Naive thymus-derived CD8-positive, alpha-beta T cell (primary cell): ENCODE measurements around the gene RNF130. TPM values are rescaled to one million over a fixed set of nuclear protein-coding genes. Genes with fewer than 3 reads are reported as not detected.
"Not testable (repeated sequence)": the region's sequence is repeated elsewhere in the genome, so short reads cannot be mapped to it uniquely, and the experiment has no call there.

Experiments
- ATAC-seq, 2 donors: fragments of 150-1000 bp; cut with Tn5 transposase in 1 of 2; sonication (Bioruptor Pico), chemical (Tn5 transposase) in 1 of 2; 1 replicate in 1 of 2; 2 replicates in 1 of 2; pipeline ENCODE4 v1.10.0; 2021; ENCODE audit warnings: mild to moderate bottlenecking in 2 of 2, moderate library complexity in 2 of 2
- POLR2A ChIA-PET: fragments of 350-600 bp; sonication (Branson Sonifier 250); formaldehyde crosslinking; loops from one replicate; lab custom pipeline; 2021; ENCODE audit warnings: antibody characterized with exemption; lab: Charles Lee
- DNase-seq, 10 donors: peaks; one replicate each; pipeline versions ENCODE4 v3.0.0 to v3.0.0-alpha.2; 2020 to 2022
- H3K27ac Mint-ChIP-seq, 10 donors: one replicate each; pipeline ENCODE4 v1.8.0; 2020 to 2022; ENCODE audit warnings: mild to moderate bottlenecking in 10 of 10, mixed read lengths in 10 of 10, moderate library complexity in 4 of 10, inconsistent platforms in 1 of 10
- H3K27me3 Mint-ChIP-seq, 5 donors: one replicate each; pipeline ENCODE4 v1.8.0; 2021 to 2022; ENCODE audit warnings: mixed read lengths in 5 of 5
- H3K36me3 Mint-ChIP-seq, 3 donors: one replicate each; pipeline ENCODE4 v1.8.0; 2020 to 2022; ENCODE audit warnings: mixed read lengths in 3 of 3, mild to moderate bottlenecking in 2 of 3, inconsistent platforms in 1 of 3
- H3K4me1 Mint-ChIP-seq, 4 donors: one replicate each; pipeline ENCODE4 v1.8.0; 2021 to 2022; ENCODE audit warnings: mixed read lengths in 4 of 4
- H3K4me3 Mint-ChIP-seq, 10 donors: one replicate each; pipeline ENCODE4 v1.8.0; 2020 to 2022; ENCODE audit warnings: mild to moderate bottlenecking in 10 of 10, mixed read lengths in 10 of 10, moderate library complexity in 6 of 10, inconsistent platforms in 1 of 10
- H3K9me3 Mint-ChIP-seq, 9 donors: one replicate each; pipeline ENCODE4 v1.8.0; 2020 to 2022; ENCODE audit warnings: mixed read lengths in 9 of 9, mild to moderate bottlenecking in 3 of 9, inconsistent platforms in 1 of 9, moderate library complexity in 1 of 9
- polyA plus RNA-seq, 3 donors: library from polyadenylated mRNA; unstranded; fragments of 300-500 nt; fragmentation: Illumina TruSeq; gene quantifications; one replicate each; pipeline ENCODE4 v1.2.3, GENCODE V29; 2021
- total RNA-seq, 8 experiments: library from RNA in 2 of 8; stranded (reverse) in 2 of 8; gene quantifications; one replicate each; pipeline ENCODE4 v1.2.3 and lab custom pipeline; 2021 to 2026

Gene RNF130
- total and polyA plus RNA-seq, 5 experiments from 2014 or later = 17.8 to 24.2 (median 22.6) TPM

DNA sequence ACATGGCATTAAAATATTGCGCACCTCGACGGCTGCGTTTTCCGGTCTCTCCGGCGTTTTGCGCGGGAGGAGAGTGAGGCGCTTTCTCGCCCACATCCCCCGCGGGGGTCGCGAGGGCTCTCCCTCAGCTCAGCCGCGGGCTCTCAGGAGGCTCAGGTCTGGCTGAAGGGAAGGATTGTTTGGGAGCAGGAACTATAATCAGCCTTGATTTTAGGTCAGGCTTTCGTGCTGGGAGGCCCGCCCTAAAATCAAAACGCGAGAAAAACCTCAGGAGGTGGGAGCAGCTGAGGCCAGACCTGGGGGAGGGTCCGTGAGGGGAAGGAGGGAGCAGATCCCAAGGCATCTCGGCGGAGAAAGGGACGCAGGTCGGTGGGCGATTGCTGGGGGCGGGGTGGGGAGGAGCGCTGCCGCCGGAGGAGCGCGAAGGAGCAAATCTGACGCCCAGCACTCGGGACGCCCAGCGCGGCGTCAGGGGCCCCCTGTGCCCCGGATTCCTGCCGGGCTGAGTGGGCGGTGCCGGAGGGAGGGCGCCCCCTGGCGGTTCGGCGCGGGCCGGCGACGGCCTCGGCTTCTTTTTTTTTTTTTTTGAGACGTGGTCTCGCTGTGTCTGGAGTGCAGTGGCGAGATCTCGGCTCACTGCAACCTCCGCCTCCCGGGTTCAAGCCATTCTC lies 18.7 kb upstream of the RNF130 start:
- Mint-ChIP-seq H3K27ac (peak overlapping the region in 9 of 10 donors; percentile 84 to 95 (median 90)), H3K36me3 (no peaks in the 10 kb centered on the region), H3K27me3 (peaks cover 0 to 3% (median 1%) of the 10 kb centered on the region in 5 donors), H3K4me1 (peaks cover 11 to 39% (median 24%) of the 10 kb centered on the region in 4 donors), H3K4me3 (peak overlapping the region; percentile 85 to 94 (median 90)), H3K9me3 (no peaks in the 10 kb centered on the region)
- peak; percentile 74 to 93 (median 86) for DNase-seq
- POLR2A ChIA-PET = interaction anchor here (0.6 to 1.1 kb wide), 5 partner anchors 17 to 771 kb away, joined by 3 to 5 read pairs (median 3); partner anchors contain the start of gene ZFP62
- peak; percentile 62 to 89 for ATAC-seq

DNA sequence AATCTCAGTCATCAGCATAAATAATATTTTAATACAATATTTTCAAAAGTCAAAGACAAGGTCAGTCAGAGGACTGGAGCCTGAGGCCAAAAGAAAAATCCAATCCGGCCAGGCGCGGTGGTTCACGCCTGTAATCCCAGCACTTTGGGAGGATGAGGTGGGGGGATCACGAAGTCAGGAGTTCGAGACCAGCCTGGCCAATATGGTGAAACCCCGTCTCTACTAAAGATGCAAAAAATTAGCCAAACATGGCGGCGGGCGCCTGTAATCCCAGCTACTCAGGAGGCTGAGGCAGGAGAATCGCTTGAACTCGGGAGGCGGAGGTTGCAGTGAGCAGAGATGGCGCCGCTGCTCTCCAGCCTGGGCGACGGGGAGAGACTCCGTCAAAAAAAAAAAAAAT lies 18.1 kb upstream of the RNF130 start:
- peak overlapping the region; percentile 58 to 94 (median 88) for H3K4me3 Mint-ChIP-seq
- ATAC-seq, H3K9me3 Mint-ChIP-seq, H3K27me3 Mint-ChIP-seq, H3K36me3 Mint-ChIP-seq, DNase-seq: not testable (repeated sequence)
- peaks cover 10 to 44% (median 27%) of the 10 kb centered on the region in 4 donors for H3K4me1 Mint-ChIP-seq
- POLR2A ChIA-PET = interaction anchor here (0.7 to 1.1 kb wide), 3 partner anchors 17 to 278 kb away, joined by 3 to 5 read pairs (median 3); no protein-coding TSS in a partner anchor
- peak overlapping the region in 7 of 10 donors; percentile 21 to 95 (median 89) for H3K27ac Mint-ChIP-seq

DNA sequence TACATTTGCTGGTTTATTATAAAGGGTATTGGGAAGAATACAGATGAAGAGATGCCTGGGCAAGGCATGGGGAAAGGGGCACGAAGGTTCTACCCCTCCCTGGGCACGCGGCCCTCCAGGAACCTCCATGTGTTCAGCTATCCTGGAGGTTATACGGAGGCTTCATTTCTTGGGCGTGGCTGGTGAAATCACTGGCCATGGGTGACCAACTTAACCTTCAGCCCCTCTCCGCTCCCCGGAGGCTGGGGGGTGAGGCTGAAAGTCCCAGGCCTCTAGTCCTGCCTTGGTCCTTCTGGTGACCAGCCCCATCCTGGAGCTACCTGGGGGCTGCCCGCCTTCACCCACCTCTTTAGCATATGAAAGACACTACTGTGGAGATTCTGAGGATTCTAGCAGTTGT lies 17.0 kb upstream of the RNF130 start:
- peak overlapping the region in 6 of 10 donors; percentile 3 to 87 (median 70) for H3K27ac Mint-ChIP-seq
- H3K4me1 Mint-ChIP-seq = peaks cover 10 to 43% (median 27%) of the 10 kb centered on the region in 4 donors
- POLR2A ChIA-PET = no interaction called here
- H3K27me3 Mint-ChIP-seq = peaks cover 0 to 5% (median 3%) of the 10 kb centered on the region in 5 donors
- H3K4me3 Mint-ChIP-seq = peak overlapping the region in 6 of 10 donors; percentile 14 to 85 (median 52)
- no peaks in the 10 kb centered on the region for H3K9me3 Mint-ChIP-seq
- H3K36me3 Mint-ChIP-seq = no peaks in the 10 kb centered on the region
- no peak for ATAC-seq
- DNase-seq = no peak

DNA sequence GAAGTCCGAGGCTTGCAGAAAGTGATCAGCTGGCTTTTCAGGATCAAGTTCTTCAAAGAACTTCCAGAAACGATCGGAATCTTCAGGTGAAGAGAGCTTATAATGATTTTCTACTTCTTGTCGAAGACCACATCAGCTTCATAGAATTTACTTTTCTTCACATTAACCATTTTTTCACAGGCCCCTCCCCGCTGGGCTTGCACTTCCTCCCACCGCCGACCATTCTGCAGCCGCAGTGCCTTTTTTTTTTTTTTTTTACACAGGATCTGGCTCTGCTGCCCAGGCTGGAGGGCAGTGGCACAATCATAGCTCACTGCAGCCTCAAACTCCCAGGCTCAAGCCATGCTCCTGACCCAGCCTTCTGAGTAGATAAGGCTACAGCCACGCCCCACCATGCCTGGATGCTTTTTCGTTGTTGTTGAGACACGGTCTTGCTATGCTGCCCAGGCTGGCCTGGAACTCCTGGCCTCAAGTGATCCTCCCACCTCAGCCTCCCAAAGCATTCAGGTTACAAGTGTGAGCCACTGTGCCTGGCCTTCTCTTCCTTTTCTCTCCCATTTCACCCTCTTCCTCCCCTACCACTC lies 15.3 kb upstream of the RNF130 start:
- peaks cover 10 to 42% (median 27%) of the 10 kb centered on the region in 4 donors for H3K4me1 Mint-ChIP-seq
- ATAC-seq (no peak), DNase-seq (no peak)
- peaks cover 0 to 12% (median 4%) of the 10 kb centered on the region in 5 donors for H3K27me3 Mint-ChIP-seq
- POLR2A ChIA-PET = interaction anchor here (0.7 to 2.5 kb wide), 3 partner anchors 14 to 406 kb away, joined by 3 to 6 read pairs (median 4); partner anchors contain the start of gene CBY3
- H3K36me3 Mint-ChIP-seq = no peaks in the 10 kb centered on the region
- no peaks in the 10 kb centered on the region for H3K9me3 Mint-ChIP-seq
- H3K4me3 Mint-ChIP-seq = peak overlapping the region in 4 of 10 donors; percentile 2 to 46 (median 24)
- H3K27ac Mint-ChIP-seq = peak overlapping the region in 8 of 10 donors; percentile 11 to 88 (median 66)

DNA sequence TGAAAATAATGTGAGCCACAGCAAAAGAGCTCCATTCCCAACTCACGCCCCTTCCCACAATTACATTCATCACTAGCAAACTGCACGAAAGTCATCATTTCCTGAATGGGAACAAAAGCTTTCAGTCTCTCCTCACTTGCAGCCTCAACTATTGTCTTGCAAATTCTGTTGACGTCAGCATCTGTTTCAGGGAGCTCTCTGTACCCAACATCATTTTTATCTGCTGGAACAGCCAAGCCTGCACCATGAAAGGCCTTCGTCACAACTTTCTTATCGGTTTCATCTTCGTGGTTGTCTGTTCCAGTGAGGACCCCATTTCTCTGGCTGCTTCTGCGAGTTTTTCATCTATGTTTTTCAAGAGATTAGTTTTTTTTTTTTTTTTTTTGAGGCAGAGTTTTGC lies 14.3 kb upstream of the RNF130 start:
- Mint-ChIP-seq H3K27me3 (peaks cover 0 to 17% (median 6%) of the 10 kb centered on the region in 5 donors), H3K36me3 (no peaks in the 10 kb centered on the region), H3K4me3 (peak overlapping the region in 8 of 10 donors; percentile 11 to 54 (median 30)), H3K4me1 (peaks cover 10 to 39% (median 25%) of the 10 kb centered on the region in 4 donors), H3K9me3 (no peaks in the 10 kb centered on the region), H3K27ac (peak overlapping the region; percentile 40 to 95 (median 78))
- DNase-seq = peak in 8 of 10 donors; percentile 65 to 86 (median 74)
- ATAC-seq = peak; percentile 65 to 87
- POLR2A ChIA-PET = interaction anchor here (0.7 to 2.5 kb wide), 4 partner anchors 13 to 349 kb away, joined by 3 to 6 read pairs (median 6); no protein-coding TSS in a partner anchor

DNA sequence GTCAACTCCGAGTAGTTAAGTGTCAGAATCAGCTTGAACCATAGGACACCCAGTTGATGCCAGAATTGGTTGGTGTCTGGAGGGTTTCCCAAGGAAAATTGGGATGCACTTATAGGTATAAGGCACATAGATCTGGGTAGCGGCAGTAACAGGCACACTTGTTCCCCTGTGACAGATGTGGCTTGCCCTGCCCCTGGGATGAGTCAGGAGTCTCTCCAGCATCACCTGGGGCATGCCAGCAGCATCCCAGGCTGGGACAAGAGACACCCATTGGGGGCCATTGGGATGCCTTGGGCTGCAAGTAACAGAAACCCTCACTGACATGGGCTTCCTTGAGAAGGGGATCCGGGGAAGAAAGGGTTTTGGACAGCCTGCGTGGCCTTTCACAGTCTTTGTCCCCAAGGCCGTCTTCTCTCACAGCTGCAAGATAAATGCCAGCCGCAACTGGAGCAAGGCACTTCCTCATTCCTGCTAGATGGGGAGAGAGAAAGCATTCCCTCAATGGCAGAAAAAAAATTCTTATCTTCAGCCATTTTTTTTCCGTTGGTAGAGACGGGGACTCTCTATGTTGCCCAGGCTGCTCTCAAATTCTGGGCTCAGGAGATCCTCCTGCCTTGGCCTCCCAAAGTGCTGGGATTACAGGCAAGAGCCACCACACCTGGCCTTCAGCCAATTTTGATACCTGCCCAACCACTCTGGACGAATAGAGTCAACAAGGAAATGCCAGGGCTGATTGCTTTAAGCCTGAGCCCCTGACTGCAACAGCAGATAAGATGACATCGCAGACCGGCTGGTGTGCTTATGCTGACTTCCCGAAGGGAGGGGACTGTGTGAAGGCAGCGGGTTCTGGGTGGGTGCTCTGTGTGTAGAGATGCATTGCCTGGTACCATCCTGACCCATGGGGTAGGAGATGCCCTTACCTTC lies 13.3 kb upstream of the RNF130 start:
- H3K9me3 Mint-ChIP-seq = no peaks in the 10 kb centered on the region
- peaks cover 0 to 23% (median 10%) of the 10 kb centered on the region in 5 donors for H3K27me3 Mint-ChIP-seq
- POLR2A ChIA-PET = interaction anchor here (2.5 kb wide), 1 partner anchor 12 kb away, joined by 6 read pairs; no protein-coding TSS in a partner anchor
- ATAC-seq = peak; percentile 26 to 48
- H3K36me3 Mint-ChIP-seq = no peaks in the 10 kb centered on the region
- peak overlapping the region in 8 of 10 donors; percentile 11 to 86 (median 62) for H3K27ac Mint-ChIP-seq
- peak in 2 of 10 donors; percentile 10 to 20 for DNase-seq
- peak overlapping the region in 1 of 10 donors; percentile 27 for H3K4me3 Mint-ChIP-seq
- peaks cover 7 to 44% (median 31%) of the 10 kb centered on the region in 4 donors for H3K4me1 Mint-ChIP-seq

DNA sequence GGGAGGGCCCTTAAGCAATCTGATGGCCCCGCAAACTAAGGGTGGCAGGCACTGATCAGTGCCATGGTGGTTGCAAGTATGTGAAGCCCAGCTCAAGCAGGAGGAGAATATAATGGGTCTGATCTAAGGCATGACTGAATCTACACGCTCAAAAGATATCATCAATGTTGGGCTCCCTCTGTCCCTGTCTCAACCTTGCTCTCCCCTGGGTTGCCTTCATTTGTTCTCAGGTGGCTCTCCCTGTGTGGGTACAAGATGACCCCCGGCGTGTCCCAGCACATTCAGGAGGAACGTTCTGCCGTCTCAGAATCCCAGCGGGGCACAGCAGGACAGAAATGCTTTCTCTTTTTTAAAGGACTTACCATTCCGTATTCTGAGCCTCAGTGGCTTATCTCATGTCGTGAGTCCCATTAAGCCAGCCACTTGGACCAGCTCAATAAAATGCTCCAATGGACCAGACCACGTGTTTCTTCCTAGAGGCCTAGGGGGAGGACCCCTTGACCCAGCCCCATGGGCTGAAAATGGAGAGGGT lies 12.0 kb upstream of the RNF130 start:
- no peak overlapping the region for H3K4me3 Mint-ChIP-seq
- peak overlapping the region in 2 of 10 donors; percentile 65 to 73 for H3K27ac Mint-ChIP-seq
- no peak for DNase-seq
- H3K4me1 Mint-ChIP-seq = peaks cover 7 to 47% (median 37%) of the 10 kb centered on the region in 4 donors
- no peaks in the 10 kb centered on the region for H3K9me3 Mint-ChIP-seq
- H3K36me3 Mint-ChIP-seq = no peaks in the 10 kb centered on the region
- ATAC-seq = no peak
- peaks cover 0 to 31% (median 12%) of the 10 kb centered on the region in 5 donors for H3K27me3 Mint-ChIP-seq
- POLR2A ChIA-PET = no interaction called here

DNA sequence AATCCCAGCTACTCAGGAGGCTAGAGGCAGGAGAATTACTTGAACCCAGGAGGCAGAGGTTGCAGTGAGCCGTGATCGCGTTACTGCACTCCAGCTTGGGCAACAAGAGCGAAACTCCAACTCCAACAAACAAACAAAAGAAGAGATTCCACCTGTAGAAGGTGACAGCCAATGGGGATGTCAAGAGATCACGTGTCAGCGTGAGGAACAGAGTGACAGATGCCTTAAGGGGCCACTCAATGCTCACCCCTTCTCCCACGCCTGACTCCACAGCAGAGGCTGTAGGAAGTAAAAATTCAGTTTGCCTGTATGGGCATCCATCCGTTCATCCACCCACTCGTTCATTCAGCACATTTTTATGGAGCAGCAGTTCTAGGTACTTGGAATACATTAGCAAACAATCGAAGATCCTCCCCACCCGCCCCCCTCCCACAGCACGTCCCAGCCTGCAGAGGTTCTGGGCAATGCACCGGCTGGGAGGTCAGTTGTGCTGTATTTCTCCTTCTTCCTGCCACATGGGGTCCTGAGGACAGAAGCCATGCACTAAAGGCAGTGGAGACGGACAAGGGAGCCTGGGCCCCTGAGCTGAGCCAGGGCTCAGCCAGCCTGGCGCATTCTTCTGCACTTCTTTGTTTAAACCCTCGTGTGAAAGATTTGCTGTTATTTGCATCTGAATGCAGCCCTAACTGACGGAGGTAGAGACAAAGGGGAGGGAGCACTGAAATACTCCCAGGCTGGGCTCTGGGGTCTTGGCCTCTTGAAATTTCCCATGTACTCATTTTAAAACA lies 11.3 kb upstream of the RNF130 start:
- peaks cover 0 to 33% (median 12%) of the 10 kb centered on the region in 5 donors for H3K27me3 Mint-ChIP-seq
- POLR2A ChIA-PET = no interaction called here
- H3K27ac Mint-ChIP-seq = peak overlapping the region in 2 of 10 donors; percentile 21 to 73
- H3K4me1 Mint-ChIP-seq = peaks cover 7 to 45% (median 37%) of the 10 kb centered on the region in 4 donors
- ATAC-seq (no peak), DNase-seq (no peak)
- no peak overlapping the region for H3K4me3 Mint-ChIP-seq
- H3K36me3 Mint-ChIP-seq = no peaks in the 10 kb centered on the region
- H3K9me3 Mint-ChIP-seq = no peaks in the 10 kb centered on the region

DNA sequence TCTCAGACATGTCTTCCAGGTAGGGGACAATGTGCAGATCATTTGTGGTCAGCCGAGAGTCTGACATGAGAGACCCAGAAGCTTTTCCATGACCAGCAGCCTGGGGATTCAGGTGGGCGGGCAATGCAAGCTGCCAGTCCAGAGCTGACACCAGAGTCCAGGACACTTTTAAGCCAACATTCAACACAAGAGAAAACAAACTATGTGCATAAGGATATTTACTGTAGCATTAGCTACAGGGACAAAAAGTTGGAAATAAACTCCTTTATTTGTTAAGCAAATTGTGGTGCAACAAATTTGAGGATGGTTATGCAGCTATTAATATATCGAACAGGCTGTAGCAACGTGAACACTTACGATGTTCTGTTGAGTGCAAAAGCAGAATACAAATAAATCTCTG lies 9.9 kb upstream of the RNF130 start:
- POLR2A ChIA-PET = no interaction called here
- peak overlapping the region in 2 of 10 donors; percentile 26 to 86 for H3K4me3 Mint-ChIP-seq
- ATAC-seq (no peak), DNase-seq (no peak)
- peaks cover 0 to 34% (median 12%) of the 10 kb centered on the region in 5 donors for H3K27me3 Mint-ChIP-seq
- H3K4me1 Mint-ChIP-seq = peaks cover 5 to 36% (median 29%) of the 10 kb centered on the region in 4 donors
- H3K36me3 Mint-ChIP-seq = no peaks in the 10 kb centered on the region
- H3K27ac Mint-ChIP-seq = peak overlapping the region in 1 of 10 donors; percentile 15
- no peaks in the 10 kb centered on the region for H3K9me3 Mint-ChIP-seq

DNA sequence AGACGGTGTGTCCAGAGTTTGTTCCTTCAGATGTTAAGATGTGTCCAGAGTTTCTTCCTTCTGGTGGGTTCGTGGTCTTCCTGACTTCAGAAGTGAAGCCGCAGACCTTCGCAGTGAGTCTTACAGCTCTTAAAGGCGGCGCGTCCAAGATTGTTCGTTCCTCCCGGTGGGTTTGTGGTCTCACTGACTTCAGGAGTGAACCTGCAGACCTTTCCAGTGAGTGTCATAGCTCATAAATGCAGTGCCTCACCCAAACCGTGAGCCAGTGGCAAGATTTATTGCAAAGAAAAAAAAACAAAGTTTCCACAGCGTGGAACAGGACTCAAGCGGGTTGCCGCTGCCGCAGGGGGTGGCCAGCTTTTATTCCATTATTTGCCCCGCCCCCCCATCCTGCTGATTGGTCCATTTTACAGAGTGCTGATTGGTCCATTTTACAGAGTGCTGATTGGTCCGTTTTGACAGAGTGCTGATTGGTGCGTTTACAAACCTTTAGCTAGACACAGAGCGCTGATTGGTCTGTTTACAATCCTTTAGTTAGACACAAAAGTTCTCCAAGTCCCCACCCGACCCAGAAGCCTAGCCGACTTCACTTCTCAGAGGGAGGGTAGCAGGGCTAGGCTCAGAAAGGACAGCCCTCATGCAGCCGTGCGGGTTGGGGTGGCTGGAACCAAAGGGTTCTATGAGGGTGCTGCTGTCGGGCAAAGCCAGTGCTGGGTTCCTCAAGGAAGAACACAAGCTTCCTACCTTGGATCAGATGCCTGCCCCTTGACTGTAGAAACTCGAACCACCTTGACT lies 9.1 kb upstream of the RNF130 start:
- ATAC-seq (peak; percentile 62 to 67), DNase-seq (peak in 8 of 10 donors; percentile 33 to 76 (median 56))
- peak overlapping the region; percentile 75 to 86 (median 82) for H3K4me3 Mint-ChIP-seq
- no peaks in the 10 kb centered on the region for H3K9me3 Mint-ChIP-seq
- peaks cover 0 to 34% (median 12%) of the 10 kb centered on the region in 5 donors for H3K27me3 Mint-ChIP-seq
- no peaks in the 10 kb centered on the region for H3K36me3 Mint-ChIP-seq
- peaks cover 2 to 29% (median 21%) of the 10 kb centered on the region in 4 donors for H3K4me1 Mint-ChIP-seq
- H3K27ac Mint-ChIP-seq = peak overlapping the region in 7 of 10 donors; percentile 11 to 86 (median 75)
- POLR2A ChIA-PET = no interaction called here
